Measurements from ENCODE around the gene CTLA4.
A peak's percentile ranks its signal among the peaks of the same experiment; 100 is the strongest.

The CTLA4 gene

DNA sequence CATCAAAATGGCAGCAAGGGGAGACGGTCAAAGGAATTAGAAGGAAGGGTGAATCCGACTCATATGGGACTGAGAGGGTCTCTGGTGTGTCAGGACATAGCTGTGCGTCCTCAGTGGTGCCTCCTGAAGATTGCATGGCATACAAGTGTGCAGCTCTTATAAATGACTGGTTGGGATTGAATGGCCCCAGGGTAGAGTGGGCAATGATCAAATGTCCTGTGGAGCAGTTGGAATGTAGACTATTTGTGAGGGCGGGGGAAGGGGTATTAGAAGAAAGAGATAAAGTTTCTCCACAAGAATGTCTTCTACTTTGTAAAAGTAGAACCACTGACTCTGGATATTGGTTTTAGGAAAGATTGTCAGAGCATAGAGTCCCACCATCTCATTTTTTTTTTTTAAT, 24.6 kb downstream of the CTLA4 start:
- DNase-seq (ENCODE audit: low spot score), result no peak

GRCh38 chr2:203893401-203893800, 25.8 kb downstream of the CTLA4 start:
- DNase-seq (ENCODE audit: low spot score), result peak; percentile 90

GRCh38 chr2:203893840-203894239, 26.3 kb downstream of the CTLA4 start:
- no peak for DNase-seq (ENCODE audit: low spot score)

- no peak for DNase-seq (ENCODE audit: low spot score)
These were observed 26.7 kb downstream of the CTLA4 start for GRCh38 chr2:203894262-203894661.

DNA sequence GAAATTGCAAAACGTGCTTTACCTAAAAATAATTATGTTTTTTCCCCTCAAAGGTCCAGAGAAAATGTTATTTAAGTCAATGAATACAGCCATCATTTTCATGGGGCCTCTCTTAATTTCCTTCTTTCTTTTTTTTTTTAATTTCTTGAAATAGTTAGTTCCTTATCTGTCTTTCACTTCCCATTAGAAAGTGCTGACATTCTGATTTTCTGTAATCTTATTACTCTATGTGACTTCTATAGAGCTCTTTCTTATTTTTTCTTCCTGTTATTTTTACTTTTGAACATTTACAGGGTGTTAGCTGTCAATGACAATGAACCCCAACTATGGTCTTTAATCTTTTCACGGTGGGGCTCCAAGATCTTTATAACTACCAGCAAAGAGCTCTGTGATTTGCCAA, 30.0 kb downstream of the CTLA4 start:
- DNase-seq (ENCODE audit: low spot score), result no peak

DNA sequence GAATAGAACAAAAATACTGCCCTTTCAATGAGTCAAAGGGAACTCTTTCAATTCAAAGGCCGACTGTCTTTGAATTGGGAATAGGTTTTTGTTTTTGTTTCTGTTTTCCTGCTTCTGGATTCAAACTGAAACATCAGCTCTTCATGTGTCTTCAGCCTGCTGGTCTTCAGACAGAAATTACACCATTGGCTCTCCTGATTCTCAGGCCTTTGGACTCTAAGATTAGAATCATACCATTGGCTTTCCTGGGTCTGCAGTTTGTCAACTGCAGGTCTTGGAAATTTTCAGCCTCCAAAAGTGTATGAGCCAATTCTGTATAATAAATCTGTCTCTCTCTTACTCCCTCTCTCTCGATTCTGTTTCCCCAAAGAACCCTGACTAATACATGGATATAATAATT, 31.1 kb downstream of the CTLA4 start:
- DNase-seq (ENCODE audit: low spot score), result no peak

GRCh38 chr2:203900253-203900652, 32.7 kb downstream of the CTLA4 start:
- no peak for DNase-seq (ENCODE audit: low spot score)

DNA sequence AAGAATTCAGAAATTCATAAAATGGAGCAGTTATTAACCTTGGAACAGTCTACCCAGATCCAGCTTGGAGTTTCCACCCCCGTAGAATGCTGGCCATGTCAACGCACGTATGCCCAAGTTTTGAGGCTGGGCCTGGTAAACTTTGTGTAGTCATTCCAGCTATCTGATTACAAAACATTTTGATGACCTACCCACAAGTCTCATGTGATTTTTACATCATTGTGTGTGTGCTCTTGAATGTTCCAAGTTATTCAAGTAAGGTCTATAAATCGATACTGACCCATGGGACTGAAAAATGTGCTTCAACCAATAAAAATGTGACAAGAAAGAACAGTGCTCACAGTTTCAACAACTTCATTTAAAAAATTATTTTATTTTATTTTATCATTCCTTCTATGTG, 36.5 kb downstream of the CTLA4 start:
- no peak for DNase-seq (ENCODE audit: low spot score)

- DNase-seq (ENCODE audit: low spot score), result no peak
These were observed 38.1 kb downstream of the CTLA4 start for GRCh38 chr2:203905656-203906055.

- no peak for DNase-seq (ENCODE audit: low spot score)
These were observed 40.7 kb downstream of the CTLA4 start for GRCh38 chr2:203908066-203908796.

DNA sequence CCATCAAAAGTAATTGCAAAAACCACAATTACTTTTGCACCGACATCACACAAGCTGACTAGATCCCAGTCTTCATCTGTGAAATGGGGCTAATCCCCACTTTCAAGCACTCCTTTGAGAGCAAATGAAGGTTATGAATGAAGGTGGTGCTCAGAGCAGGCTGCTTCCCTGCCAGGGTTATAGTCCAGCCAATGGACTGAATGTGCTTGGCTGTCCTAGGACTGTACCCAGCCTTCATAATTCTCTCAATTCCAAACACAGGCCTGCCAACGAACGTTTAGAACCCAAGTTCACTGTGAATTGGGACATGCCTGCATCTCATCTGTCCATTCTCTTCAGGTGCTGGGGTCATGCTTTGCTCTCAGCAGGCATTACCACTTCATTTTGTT, 41.2 kb downstream of the CTLA4 start:
- no peak for DNase-seq (ENCODE audit: low spot score)

GRCh38 chr2:203909261-203909967, 41.8 kb downstream of the CTLA4 start:
- peak; percentile 47 for DNase-seq (ENCODE audit: low spot score)

GRCh38 chr2:203909974-203910373, 42.4 kb downstream of the CTLA4 start:
- DNase-seq (ENCODE audit: low spot score), result no peak

DNA sequence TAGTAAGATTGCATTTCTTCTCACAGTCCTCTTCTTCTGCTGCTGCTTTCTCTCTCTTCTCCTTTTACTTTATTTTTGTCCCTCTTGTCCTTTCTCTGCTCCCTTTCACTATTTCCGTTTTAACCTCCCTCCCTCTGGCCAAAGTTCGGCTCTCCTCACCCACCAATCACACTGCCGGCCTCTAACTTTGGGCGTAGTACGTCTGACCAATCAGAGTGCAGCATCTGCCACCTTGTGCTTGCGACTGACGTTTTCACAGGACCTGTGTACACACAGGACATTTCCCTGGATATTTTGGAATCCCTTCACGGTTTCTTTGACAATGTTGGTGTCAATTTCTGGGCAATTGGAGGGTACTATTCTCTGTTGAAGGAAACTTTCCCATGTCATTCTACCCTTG, 46.4 kb downstream of the CTLA4 start:
- no peak for DNase-seq (ENCODE audit: low spot score)

DNA sequence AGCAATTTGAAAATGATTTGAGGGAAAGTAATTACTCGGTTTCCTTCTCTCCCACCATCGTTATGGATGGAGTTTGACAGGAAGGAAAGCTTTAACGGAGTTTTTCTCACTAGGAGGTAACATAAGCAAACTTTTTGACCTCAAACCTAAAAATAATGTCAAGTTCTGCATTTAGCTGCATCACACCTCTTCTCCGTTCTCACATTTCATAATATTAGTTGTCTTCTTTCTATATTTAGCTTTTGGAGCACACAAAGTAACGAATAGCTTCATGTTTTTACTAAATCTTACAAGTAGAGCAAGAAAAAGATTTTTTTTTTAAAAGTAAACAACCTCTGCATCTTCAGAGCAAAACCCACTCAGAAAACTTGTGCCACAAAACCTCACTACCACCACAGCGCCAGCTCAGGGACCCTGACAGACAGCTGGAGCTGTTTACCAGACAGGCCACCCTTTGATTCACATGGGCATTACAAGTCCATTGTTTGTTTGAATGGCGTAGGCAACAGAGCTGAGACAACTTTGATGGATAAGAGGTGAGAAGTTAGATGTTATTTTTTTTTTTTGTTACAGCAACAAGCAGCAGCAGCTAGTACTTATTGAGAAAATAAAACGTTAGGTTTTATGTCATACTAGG, 47.1 kb downstream of the CTLA4 start:
- no peak for DNase-seq (ENCODE audit: low spot score)

- no peak for DNase-seq (ENCODE audit: low spot score)
These were observed 47.7 kb downstream of the CTLA4 start for GRCh38 chr2:203915256-203915655.

DNA sequence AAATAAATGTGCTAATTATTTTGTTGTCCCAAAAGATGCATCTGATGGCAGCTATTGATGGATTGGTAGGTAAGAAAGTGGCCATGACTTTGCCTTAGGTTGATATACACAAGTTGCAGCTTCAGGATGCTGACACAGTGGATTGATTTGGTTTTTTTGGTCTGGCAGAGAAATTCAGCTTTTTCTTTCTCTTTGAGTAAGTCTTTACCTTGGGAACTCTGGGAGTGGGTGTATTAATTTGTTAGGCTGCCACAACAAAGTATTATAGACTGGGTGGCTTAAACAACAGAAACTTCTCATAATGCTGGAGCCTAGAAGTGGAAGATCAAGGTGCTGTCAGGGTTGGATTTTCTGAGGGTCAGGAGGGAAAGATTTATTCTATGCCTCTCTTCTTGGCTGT, 49.2 kb downstream of the CTLA4 start:
- DNase-seq (ENCODE audit: low spot score), result no peak

DNA sequence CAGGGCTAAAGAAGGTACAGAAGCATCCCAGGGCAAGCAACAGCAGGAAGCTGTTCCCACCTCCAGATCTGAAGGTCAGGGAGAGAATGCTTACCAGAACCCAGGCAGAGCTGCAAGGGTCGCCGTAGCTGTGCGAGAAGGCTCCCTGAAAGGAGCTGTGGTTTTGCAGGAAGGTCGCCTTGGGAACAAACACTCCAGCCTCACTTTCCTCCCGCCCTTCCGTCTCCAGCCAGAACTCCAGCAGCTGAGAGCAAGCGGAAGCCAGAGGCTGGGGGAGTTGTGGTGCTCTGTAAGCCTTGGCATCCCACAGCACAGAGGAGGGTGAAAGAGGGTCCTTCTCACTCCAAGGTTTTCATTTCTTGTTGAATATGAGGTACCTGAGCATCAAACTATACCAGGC, 50.7 kb downstream of the CTLA4 start:
- no peak for DNase-seq (ENCODE audit: low spot score)

DNA sequence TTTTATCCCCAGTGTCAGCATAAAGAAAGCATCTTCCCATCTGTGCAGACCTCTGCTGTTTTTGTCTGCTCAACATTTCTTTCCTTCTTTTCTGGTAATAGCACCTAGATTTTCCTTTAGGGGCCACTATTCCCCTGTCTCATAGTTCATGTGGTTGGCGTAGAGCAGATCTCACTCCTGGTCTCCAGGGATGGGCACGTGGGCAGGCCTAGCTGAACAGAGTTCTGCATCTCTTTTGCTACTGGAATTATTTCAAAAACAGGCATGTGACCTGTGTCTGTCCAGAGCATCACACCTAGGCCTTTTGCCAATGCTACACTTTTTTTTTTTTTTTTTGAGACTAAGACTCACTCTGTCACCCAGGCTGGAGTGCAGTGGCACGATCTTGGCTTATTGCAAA, 51.3 kb downstream of the CTLA4 start:
- DNase-seq (ENCODE audit: low spot score), result no peak
